HepG2 (cell line): ENCODE results near the gene SERTAD1. TPM values are rescaled to one million over a fixed set of nuclear protein-coding genes. Genes with fewer than 3 reads are reported as not detected.
A peak's percentile ranks its signal among the peaks of the same experiment; 100 is the strongest.

ENCODE experiments used
- CCDC6 ChIP-seq: sonication (generic); formaldehyde crosslinking; IDR thresholded peaks from 2 replicates; pipeline ENCODE4 v1.8.1; 2022; ENCODE audit warnings: mild to moderate bottlenecking, missing genetic modification reagents, moderate library complexity
- GATA4 ChIP-seq: sonication (generic); IDR thresholded peaks from 2 replicates; pipeline ENCODE4 v1.6.1; 2016; ENCODE audit warnings: antibody characterized with exemption, low read depth, borderline replicate concordance
- HOXA5 ChIP-seq: sonication (generic); formaldehyde crosslinking; IDR thresholded peaks from 2 replicates; pipeline ENCODE4 v1.4.0; 2020; ENCODE audit warnings: missing genetic modification reagents
- KLF11 ChIP-seq: IDR thresholded peaks from 2 replicates; pipeline ENCODE4 v1.6.1; 2016; ENCODE audit warnings: missing compliant biosample characterization
- KLF9 ChIP-seq: IDR thresholded peaks from 2 replicates; pipeline ENCODE4 v1.6.1; 2016; ENCODE audit warnings: low read depth
- MAFF ChIP-seq: IDR thresholded peaks from 2 replicates; pipeline ENCODE4 v1.6.1; 2011; ENCODE audit warnings: low read depth, low read length, improper control_type of control experiment
- MBNL3 ChIP-seq: fragments of 250-450 bp; sonication (Bioruptor Pico); conservative IDR thresholded peaks from 2 replicates; pipeline ENCODE4 v1.8.0; 2022; ENCODE audit warnings: mild to moderate bottlenecking, inconsistent platforms
- POLR2A ChIP-seq, 2 experiments: IDR thresholded peaks; 2 replicates each; pipeline ENCODE4 v1.6.1; 2011; ENCODE audit warnings: low read depth in 2 of 2, low read length in 2 of 2, mild to moderate bottlenecking in 1 of 2, moderate library complexity in 1 of 2; ENCODE audit not compliant: insufficient read depth in 1 of 2
- POLR2G ChIP-seq: fragments of 200-400 bp; formaldehyde crosslinking; IDR thresholded peaks from 2 replicates; pipeline ENCODE4 v1.6.1; 2018; ENCODE audit warnings: mild to moderate bottlenecking, low read depth, low read length, moderate library complexity
- RORA ChIP-seq: sonication (generic); formaldehyde crosslinking; IDR thresholded peaks from 2 replicates; pipeline ENCODE4 v1.5.0; 2020; ENCODE audit warnings: mild to moderate bottlenecking, missing genetic modification reagents, moderate library complexity
- SRSF4 ChIP-seq: fragments of 200-400 bp; formaldehyde crosslinking; IDR thresholded peaks from one replicate; pipeline ENCODE4 v1.6.1; 2018; ENCODE audit warnings: mild to moderate bottlenecking, low read depth, low read length, moderate library complexity; ENCODE audit not compliant: poor library complexity, severe bottlenecking
- STAG1 ChIP-seq: sonication (generic); formaldehyde crosslinking; IDR thresholded peaks from 2 replicates; pipeline ENCODE4 v1.4.0; 2020; ENCODE audit warnings: missing genetic modification reagents
- TARDBP ChIP-seq: sonication (generic); formaldehyde crosslinking; IDR thresholded peaks from 2 replicates; pipeline ENCODE4 v1.8.0; 2022; ENCODE audit warnings: mild to moderate bottlenecking, missing genetic modification reagents
- TSC22D2 ChIP-seq: sonication (generic); formaldehyde crosslinking; IDR thresholded peaks from 2 replicates; pipeline ENCODE4 v1.5.1; 2020; ENCODE audit warnings: missing genetic modification reagents, mild to moderate bottlenecking, borderline replicate concordance
- YEATS2 ChIP-seq: sonication (generic); formaldehyde crosslinking; IDR thresholded peaks from 2 replicates; pipeline ENCODE4 v1.4.0; 2020; ENCODE audit warnings: missing genetic modification reagents, borderline replicate concordance
- ZBTB20 ChIP-seq: sonication (generic); formaldehyde crosslinking; IDR thresholded peaks from 2 replicates; pipeline ENCODE4 v1.8.1; 2023; ENCODE audit warnings: missing genetic modification reagents, low read depth, mild to moderate bottlenecking, borderline replicate concordance
- ZBTB33 ChIP-seq: sonication (generic); formaldehyde crosslinking; IDR thresholded peaks from 2 replicates; pipeline ENCODE4 v1.4.0; 2020; ENCODE audit warnings: missing genetic modification reagents
- ZFP37 ChIP-seq: sonication (generic); formaldehyde crosslinking; IDR thresholded peaks from 2 replicates; pipeline ENCODE4 v1.4.0; 2020; ENCODE audit warnings: missing genetic modification reagents, borderline replicate concordance
- ZFX ChIP-seq: sonication (generic); formaldehyde crosslinking; IDR thresholded peaks from 2 replicates; pipeline ENCODE4 v1.4.0; 2020; ENCODE audit warnings: mild to moderate bottlenecking, low read depth, missing genetic modification reagents, moderate library complexity
- ZNF30 ChIP-seq: sonication (generic); formaldehyde crosslinking; IDR thresholded peaks from 2 replicates; pipeline ENCODE4 v1.5.0; 2020; ENCODE audit warnings: mild to moderate bottlenecking, missing genetic modification reagents
- ZNF513 ChIP-seq: sonication (generic); formaldehyde crosslinking; conservative IDR thresholded peaks from 2 replicates; pipeline ENCODE4 v1.5.0; 2020; ENCODE audit warnings: missing genetic modification reagents
- ZNF547 ChIP-seq: sonication (generic); formaldehyde crosslinking; IDR thresholded peaks from 2 replicates; pipeline ENCODE4 v1.5.1; 2020; ENCODE audit warnings: mild to moderate bottlenecking, missing genetic modification reagents
- ZNF567 ChIP-seq: sonication (generic); formaldehyde crosslinking; IDR thresholded peaks from 2 replicates; pipeline ENCODE4 v1.8.1; 2023; ENCODE audit warnings: mild to moderate bottlenecking, missing genetic modification reagents, borderline replicate concordance
- ZNF788 ChIP-seq: sonication (generic); formaldehyde crosslinking; IDR thresholded peaks from 2 replicates; pipeline ENCODE4 v1.5.0; 2020; ENCODE audit warnings: mild to moderate bottlenecking, missing genetic modification reagents, borderline replicate concordance
- polyA plus RNA-seq, 8 experiments: library from polyadenylated mRNA; depleted of rRNA in 3 of 8; stranded (reverse) in 7 of 8; unstranded in 1 of 8; fragments of >200 nt; fragmentation: Illumina TruSeq in 4 of 8; extraction: Trizol in 4 of 8; gene quantifications; 2 replicates each; pipeline versions ENCODE4 v1.2.1 to v1.2.3, GENCODE V29; 2011 to 2016; ENCODE audit warnings: low read depth in 4 of 8, missing spikeins in 1 of 8, mixed read lengths in 1 of 8; ENCODE audit not compliant: insufficient read depth in 1 of 8
- total RNA-seq, 5 experiments: library from RNA; depleted of rRNA; stranded (reverse); fragments of >200 nt; fragmentation: Illumina TruSeq; extraction: Trizol; gene quantifications; 2 replicates each; pipeline ENCODE4 v1.2.3, GENCODE V29; 2016; ENCODE audit warnings: low read depth in 1 of 5
- TF ChIP-seq, protein P1 (sequence below): IDR thresholded peaks from 2 replicates; pipeline ENCODE4 v1.6.1; 2016

Gene SERTAD1
- total and polyA plus RNA-seq, 2 of the 13 experiments (the other 11 are each of a cell fraction or from before 2014, with no cell fraction given) = 4.3 to 4.5 TPM

DNA sequence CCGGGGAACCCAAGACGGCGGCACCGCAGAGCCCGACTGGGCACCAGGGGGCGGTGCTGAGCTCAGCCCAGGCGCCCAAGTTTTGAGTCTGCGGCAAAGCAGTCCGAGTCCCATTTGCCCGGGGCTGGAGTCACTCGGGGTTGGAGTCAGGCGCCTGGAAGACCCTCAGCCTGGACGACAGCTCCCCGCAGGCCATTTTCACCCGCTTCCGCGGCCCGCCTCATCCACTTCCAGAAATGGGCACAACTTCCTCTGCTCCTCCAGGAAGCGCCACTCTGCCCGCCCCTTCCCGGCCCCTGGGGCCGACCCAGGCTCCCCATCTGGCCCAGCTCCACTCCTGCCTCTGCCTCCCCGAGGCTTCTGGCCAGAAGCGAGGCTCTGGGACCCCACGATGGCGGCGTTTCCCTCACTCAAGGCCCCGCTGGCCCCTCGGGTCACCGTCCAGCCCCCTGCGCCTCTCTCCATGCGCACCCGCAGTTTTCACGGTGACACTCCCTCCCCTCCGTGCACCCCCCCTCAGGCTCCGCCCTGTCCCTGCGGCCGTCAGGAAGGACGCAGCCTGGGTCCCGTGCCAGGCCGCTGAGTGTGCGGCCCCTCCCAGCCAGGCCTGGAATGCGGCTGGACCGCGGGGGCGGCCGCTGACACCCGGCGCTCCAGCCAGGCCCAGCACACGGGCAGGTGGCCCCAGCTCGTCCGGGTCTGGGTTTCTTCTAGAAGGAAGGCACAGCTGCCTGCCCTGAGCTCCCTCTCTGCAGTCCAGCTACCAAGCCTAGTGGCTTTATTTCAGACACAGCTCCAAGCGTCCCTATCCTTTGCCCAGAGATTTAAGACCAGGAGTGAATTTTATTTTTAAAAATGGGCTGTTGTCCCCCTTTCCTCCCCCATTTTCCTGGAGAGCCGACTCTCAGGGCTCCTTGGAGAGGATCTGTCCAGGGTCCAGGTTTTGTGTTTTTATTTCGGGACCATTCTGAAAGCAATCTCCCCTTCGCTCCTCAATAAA, 4.7 kb downstream of the SERTAD1 start (continued):
- TF ChIP-seq, protein P1, sequence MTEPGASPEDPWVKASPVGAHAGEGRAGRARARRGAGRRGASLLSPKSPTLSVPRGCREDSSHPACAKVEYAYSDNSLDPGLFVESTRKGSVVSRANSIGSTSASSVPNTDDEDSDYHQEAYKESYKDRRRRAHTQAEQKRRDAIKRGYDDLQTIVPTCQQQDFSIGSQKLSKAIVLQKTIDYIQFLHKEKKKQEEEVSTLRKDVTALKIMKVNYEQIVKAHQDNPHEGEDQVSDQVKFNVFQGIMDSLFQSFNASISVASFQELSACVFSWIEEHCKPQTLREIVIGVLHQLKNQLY (CRISPR knock-in tag) = no peak; the same call in 1 of the 2 replicates
- TF ChIP-seq ZNF788 (CRISPR knock-in tag) (peak; percentile 89), RORA (CRISPR knock-in tag) (no peak), SRSF4 (no peak), TSC22D2 (0 out of 2 replicates have a peak, but pooled peaks have one; percentile 35), HOXA5 (CRISPR knock-in tag) (peak; percentile 86), ZFP37 (no peak), ZBTB20 (0 out of 2 replicates have a peak, but pooled peaks have one; percentile 42), ZFX (CRISPR knock-in tag) (peak; percentile 97), GATA4 (peak; percentile 25; the same call in 1 of the 2 replicates), ZNF567 (no peak; the same call in 1 of the 2 replicates), POLR2G (peak; percentile 84), ZNF30 (no peak), MAFF (no peak), ZNF547 (CRISPR knock-in tag) (peak; percentile 39; the same call in 1 of the 2 replicates), CCDC6 (CRISPR knock-in tag) (peak; percentile 88), STAG1 (CRISPR knock-in tag) (peak; percentile 51), TARDBP (CRISPR knock-in tag) (peak; percentile 86), KLF9 (CRISPR knock-in tag) (no peak), MBNL3 (CRISPR knock-in tag) (no peak), ZBTB33 (CRISPR knock-in tag) (peak; percentile 36; the same call in 1 of the 2 replicates), POLR2A (IDR thresholded peaks at IDR 0.05; ENCODE audit: insufficient read depth in 1 of 2, low read depth in 2 of 2, low read length in 2 of 2) (peak; percentile 69 to 85), KLF11 (CRISPR knock-in tag) (no peak; the same call in 1 of the 2 replicates), YEATS2 (CRISPR knock-in tag) (peak; percentile 70; the same call in 1 of the 2 replicates), ZNF513 (0 out of 2 replicates have a peak, but pooled peaks have one; percentile 44)
